ENCODE data around the gene FNDC3B.
"Not testable (repeated sequence)": the region's sequence is repeated elsewhere in the genome, so short reads cannot be mapped to it uniquely, and the experiment has no call there.

FNDC3B gene

DNA sequence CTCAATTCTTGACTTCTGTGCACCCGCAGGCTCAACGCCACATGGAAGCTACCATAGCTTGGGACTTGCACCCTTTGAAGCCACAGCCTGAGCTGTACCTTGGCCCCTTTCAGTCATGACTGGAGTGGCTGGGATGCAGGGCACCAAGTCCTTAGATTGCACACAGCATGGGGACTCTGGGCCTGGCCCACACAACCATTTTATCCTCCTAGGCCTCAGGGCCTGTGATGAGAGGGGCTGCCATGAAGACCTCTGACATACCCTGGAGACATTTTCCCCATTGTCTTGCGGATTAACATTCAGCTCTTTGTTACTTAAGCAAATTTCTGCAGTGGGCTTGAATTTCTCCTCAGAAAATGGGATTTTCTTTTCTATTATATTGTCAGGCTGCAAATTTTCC, 203.1 kb downstream of the FNDC3B start:
- H3K27ac ChIP-seq (ENCODE audit: low read depth, low read length, severe bottlenecking); H3K4me3 ChIP-seq (ENCODE audit: extremely low read depth, insufficient read depth, low read length, poor library complexity, severe bottlenecking); H3K4me1 ChIP-seq (ENCODE audit: control insufficient read depth, insufficient read depth, low read length, poor library complexity, severe bottlenecking): not testable (repeated sequence)
- peaks cover 72% of the 10 kb centered on the region for H3K36me3 ChIP-seq (ENCODE audit: control insufficient read depth, insufficient read depth, low read length)
- H3K9me3 ChIP-seq (ENCODE audit: control insufficient read depth, low read length): peaks cover 29% of the 10 kb centered on the region
- WGBS, 2 experiments (ENCODE audit: insufficient coverage in 2 of 2): 94 to 96% methylated on average over 2 of the region's 3 CpGs

DNA sequence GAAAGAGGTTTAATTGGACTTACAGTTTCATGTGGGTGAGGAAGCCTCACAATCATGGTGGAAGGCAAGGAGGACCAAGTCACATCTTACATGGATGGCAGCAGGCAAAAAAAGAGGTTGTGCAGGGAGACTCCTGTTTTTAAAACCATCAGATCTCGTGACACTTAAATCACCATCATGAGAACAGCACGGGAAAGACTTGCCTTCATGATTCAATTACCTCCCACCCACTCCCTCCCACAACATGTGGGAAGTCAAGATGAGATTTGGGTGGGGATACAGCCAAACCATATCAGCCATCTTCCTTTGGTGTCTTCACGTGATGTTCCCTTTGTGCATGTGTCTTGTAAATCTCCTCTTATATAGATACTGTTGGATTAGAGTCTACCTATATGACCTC, 204.0 kb downstream of the FNDC3B start:
- H3K4me3 ChIP-seq (ENCODE audit: extremely low read depth, insufficient read depth, low read length, poor library complexity, severe bottlenecking); H3K27ac ChIP-seq (ENCODE audit: low read depth, low read length, severe bottlenecking); H3K4me1 ChIP-seq (ENCODE audit: control insufficient read depth, insufficient read depth, low read length, poor library complexity, severe bottlenecking): not testable (repeated sequence)
- 100% methylated on average over 1 of the region's 3 CpGs; no CpG with 5 or more reads in 1 of the 2 experiments for WGBS, 2 experiments (ENCODE audit: insufficient coverage in 2 of 2)
- Histone ChIP-seq H3K36me3 (ENCODE audit: control insufficient read depth, insufficient read depth, low read length) (peaks cover 74% of the 10 kb centered on the region), H3K9me3 (ENCODE audit: control insufficient read depth, low read length) (peaks cover 29% of the 10 kb centered on the region)

DNA sequence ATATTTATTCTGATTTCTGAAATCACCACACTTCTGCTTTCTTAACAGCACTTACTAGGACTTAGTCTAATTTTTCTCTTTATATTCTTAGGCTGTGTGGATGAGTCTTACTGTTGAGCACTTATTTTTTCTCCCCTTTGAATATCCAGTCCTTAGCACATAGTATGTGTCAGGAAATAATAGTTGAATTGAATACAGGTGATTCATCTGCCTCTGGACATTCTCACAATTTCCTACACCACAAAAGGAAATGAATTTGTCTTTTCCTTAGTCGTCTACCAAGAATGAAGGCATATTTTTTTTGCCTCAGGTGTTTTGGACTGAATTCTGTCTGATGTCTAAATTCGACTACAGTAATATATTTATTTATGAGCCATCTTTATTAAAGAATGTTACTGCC, 204.6 kb downstream of the FNDC3B start:
- Histone ChIP-seq H3K36me3 (ENCODE audit: control insufficient read depth, insufficient read depth, low read length) (peaks cover 70% of the 10 kb centered on the region), H3K27ac (ENCODE audit: low read depth, low read length, severe bottlenecking) (no peak overlapping the region), H3K4me1 (ENCODE audit: control insufficient read depth, insufficient read depth, low read length, poor library complexity, severe bottlenecking) (peaks cover 3% of the 10 kb centered on the region), H3K4me3 (ENCODE audit: extremely low read depth, insufficient read depth, low read length, poor library complexity, severe bottlenecking) (no peak overlapping the region), H3K9me3 (ENCODE audit: control insufficient read depth, low read length) (peaks cover 29% of the 10 kb centered on the region)
- no CpG with 5 or more reads among the region's 2 CpGs for WGBS, 2 experiments (ENCODE audit: insufficient coverage in 2 of 2)

DNA sequence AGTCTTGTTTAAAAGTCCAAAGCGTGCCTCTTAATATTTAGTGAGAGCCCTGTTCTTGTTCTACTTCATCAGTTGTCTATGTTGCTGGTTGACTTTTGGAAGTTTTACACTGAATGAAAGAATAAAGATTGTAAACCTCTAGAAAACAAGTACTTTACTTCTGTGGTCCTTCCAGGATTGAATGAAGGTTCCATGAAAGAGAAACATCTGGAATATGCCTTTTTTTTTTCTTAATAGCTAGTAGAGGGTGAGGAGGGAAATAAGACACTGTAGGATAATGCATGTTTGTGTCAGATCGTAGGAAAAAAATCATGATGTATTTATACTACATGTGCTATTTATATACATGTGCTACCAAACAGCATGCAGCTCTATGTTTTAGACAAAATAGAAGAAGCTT, 205.9 kb downstream of the FNDC3B start:
- WGBS, 2 experiments (ENCODE audit: insufficient coverage in 2 of 2): no CpG with 5 or more reads among the region's 2 CpGs
- no peak overlapping the region for H3K27ac ChIP-seq (ENCODE audit: low read depth, low read length, severe bottlenecking)
- H3K4me1 ChIP-seq (ENCODE audit: control insufficient read depth, insufficient read depth, low read length, poor library complexity, severe bottlenecking): peaks cover 4% of the 10 kb centered on the region
- H3K9me3 ChIP-seq (ENCODE audit: control insufficient read depth, low read length): peaks cover 27% of the 10 kb centered on the region
- no peak overlapping the region for H3K4me3 ChIP-seq (ENCODE audit: extremely low read depth, insufficient read depth, low read length, poor library complexity, severe bottlenecking)
- peaks cover 59% of the 10 kb centered on the region for H3K36me3 ChIP-seq (ENCODE audit: control insufficient read depth, insufficient read depth, low read length)

DNA sequence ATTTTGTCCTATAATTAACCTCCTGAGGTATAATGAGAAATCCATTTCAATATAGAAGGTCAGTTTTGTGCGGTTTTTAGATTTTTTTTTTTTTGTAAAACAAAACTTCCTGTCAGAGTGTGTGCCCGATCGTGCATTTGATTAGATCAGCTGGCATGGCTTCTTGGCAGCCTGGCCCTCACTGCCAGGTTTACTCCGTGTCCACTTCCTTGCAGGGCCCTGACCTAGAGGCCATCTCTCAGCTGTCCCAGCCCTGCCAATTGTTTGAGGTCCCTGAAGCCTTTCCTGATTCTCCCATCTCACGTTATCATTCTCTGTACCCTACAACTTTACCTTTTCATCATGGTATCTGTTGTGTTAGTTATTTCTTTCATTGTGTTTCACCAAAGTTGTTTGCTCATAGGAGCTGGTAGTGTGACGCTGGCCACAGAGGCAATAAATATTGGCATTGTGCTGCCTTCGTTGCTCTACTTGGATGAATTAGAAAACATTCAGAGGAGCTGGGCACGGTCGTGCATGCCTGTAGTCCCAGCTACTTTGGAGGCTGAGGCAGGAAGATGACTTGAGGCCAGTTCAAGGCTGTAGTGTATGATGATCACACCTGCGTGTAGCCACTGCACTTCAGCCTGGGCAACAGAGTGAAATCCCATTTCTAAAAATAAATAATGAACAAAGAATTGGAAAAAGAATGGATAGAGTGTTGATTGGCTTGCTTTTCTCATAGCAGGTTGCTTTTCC, 206.9 kb downstream of the FNDC3B start:
- Histone ChIP-seq H3K36me3 (ENCODE audit: control insufficient read depth, insufficient read depth, low read length) (peaks cover 54% of the 10 kb centered on the region), H3K4me3 (ENCODE audit: extremely low read depth, insufficient read depth, low read length, poor library complexity, severe bottlenecking) (no peak overlapping the region), H3K4me1 (ENCODE audit: control insufficient read depth, insufficient read depth, low read length, poor library complexity, severe bottlenecking) (peaks cover 4% of the 10 kb centered on the region), H3K27ac (ENCODE audit: low read depth, low read length, severe bottlenecking) (no peak overlapping the region), H3K9me3 (ENCODE audit: control insufficient read depth, low read length) (peaks cover 17% of the 10 kb centered on the region)
- 91% methylated on average over 5 to 7 of the region's 10 CpGs for WGBS, 2 experiments (ENCODE audit: insufficient coverage in 2 of 2)

DNA sequence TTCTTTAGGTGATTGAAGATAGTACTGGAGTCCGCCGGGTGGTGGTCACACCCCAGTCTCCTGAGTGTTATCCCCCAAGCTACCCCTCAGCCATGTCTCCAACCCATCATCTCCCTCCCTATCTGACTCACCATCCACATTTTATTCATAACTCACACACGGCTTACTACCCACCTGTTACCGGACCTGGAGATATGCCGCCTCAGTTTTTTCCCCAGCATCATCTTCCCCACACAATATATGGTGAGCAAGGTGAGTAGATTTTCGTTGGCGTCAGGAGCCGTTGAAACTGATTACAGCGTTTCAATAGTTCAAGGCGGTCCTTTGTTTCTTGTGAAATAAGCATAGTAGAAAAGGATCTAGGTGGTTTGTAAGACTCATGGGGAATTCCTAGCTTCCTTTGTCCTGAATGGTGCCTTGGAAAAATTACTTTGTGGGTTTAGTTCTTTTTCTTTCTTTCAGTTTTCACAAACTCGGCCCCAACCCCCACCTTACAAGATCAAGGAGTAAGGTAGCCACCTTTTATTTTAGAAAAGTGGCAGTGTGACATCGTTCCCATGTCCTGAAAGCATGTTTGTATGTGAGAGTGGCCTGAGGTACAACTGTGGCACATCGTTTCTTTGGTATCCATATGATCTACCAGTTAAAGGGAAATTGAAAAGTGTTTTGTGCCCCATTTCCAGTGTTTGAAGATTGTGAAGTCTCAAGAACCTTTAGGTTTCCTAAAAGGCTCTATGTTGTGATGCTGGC, 208.3 kb downstream of the FNDC3B start:
- Histone ChIP-seq H3K4me3 (ENCODE audit: extremely low read depth, insufficient read depth, low read length, poor library complexity, severe bottlenecking) (no peak overlapping the region), H3K36me3 (ENCODE audit: control insufficient read depth, insufficient read depth, low read length) (peaks cover 52% of the 10 kb centered on the region), H3K27ac (ENCODE audit: low read depth, low read length, severe bottlenecking) (no peak overlapping the region), H3K9me3 (ENCODE audit: control insufficient read depth, low read length) (peaks cover 5% of the 10 kb centered on the region), H3K4me1 (ENCODE audit: control insufficient read depth, insufficient read depth, low read length, poor library complexity, severe bottlenecking) (peaks cover 4% of the 10 kb centered on the region)
- WGBS, 2 experiments (ENCODE audit: insufficient coverage in 2 of 2): 93 to 100% methylated on average over 2 to 7 of the region's 13 CpGs

DNA sequence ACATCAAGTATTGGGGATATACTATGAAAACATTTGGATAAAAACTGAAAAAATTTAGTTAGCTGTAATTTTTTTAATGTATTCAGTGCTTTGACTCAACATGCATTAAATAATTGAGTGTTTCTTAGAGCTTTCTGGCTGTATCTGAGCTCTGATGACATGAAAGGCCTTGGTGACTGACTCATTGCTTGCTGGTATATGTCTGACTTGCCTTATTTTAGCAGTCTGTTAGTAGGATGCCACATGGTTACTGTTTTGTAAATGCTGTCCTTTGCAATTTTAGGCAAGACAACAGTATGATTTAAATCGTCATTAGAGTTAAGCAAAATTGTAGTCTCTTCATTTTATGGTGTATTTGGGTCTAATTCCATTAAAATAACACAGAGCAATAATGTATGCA, 209.7 kb downstream of the FNDC3B start:
- WGBS, 2 experiments (ENCODE audit: insufficient coverage in 2 of 2): no CpG with 5 or more reads among the region's 1 CpG
- H3K4me3 ChIP-seq (ENCODE audit: extremely low read depth, insufficient read depth, low read length, poor library complexity, severe bottlenecking): no peak overlapping the region
- H3K36me3 ChIP-seq (ENCODE audit: control insufficient read depth, insufficient read depth, low read length): peaks cover 41% of the 10 kb centered on the region
- H3K4me1 ChIP-seq (ENCODE audit: control insufficient read depth, insufficient read depth, low read length, poor library complexity, severe bottlenecking): peaks cover 4% of the 10 kb centered on the region
- H3K9me3 ChIP-seq (ENCODE audit: control insufficient read depth, low read length): no peaks in the 10 kb centered on the region
- no peak overlapping the region for H3K27ac ChIP-seq (ENCODE audit: low read depth, low read length, severe bottlenecking)

DNA sequence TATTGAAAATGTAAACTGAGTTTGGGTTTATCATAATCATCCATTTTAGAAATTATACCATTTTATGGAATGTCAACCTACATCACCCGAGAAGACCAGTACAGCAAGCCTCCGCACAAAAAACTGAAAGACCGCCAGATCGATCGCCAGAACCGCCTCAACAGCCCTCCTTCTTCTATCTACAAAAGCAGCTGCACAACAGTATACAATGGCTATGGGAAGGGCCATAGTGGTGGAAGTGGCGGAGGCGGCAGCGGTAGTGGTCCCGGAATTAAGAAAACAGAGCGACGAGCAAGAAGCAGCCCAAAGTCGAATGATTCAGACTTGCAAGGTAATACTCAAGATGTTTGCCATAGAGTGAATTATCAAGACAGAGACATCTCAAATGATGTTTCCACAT, 211.8 kb downstream of the FNDC3B start:
- Histone ChIP-seq H3K4me1 (ENCODE audit: control insufficient read depth, insufficient read depth, low read length, poor library complexity, severe bottlenecking) (peaks cover 9% of the 10 kb centered on the region), H3K9me3 (ENCODE audit: control insufficient read depth, low read length) (no peaks in the 10 kb centered on the region), H3K4me3 (ENCODE audit: extremely low read depth, insufficient read depth, low read length, poor library complexity, severe bottlenecking) (no peak overlapping the region), H3K27ac (ENCODE audit: low read depth, low read length, severe bottlenecking) (no peak overlapping the region), H3K36me3 (ENCODE audit: control insufficient read depth, insufficient read depth, low read length) (peaks cover 46% of the 10 kb centered on the region)
- 96 to 100% methylated on average over 8 to 11 of the region's 13 CpGs for WGBS, 2 experiments (ENCODE audit: insufficient coverage in 2 of 2)

DNA sequence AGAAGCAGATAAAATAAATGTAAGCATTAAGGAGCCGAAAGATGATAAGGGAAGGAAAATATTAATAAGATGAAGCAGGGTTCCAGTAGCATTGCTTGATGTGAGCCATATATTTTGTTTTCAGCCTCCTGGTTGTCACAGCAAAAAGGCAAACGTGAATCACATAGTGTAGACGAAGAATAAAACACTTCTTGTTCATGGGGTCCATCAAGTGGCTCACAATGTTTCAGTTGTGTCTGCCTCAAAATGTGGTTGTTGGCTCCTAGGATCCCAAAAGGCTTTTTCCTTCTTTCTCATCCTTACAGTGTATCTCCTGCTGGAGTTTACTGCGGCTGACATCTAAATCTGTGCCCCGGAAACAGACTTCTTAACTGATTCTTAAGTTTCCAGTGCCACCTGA, 213.8 kb downstream of the FNDC3B start:
- H3K4me1 ChIP-seq (ENCODE audit: control insufficient read depth, insufficient read depth, low read length, poor library complexity, severe bottlenecking): peaks cover 13% of the 10 kb centered on the region
- 90 to 100% methylated on average over 3 of the region's 5 CpGs for WGBS, 2 experiments (ENCODE audit: insufficient coverage in 2 of 2)
- peaks cover 51% of the 10 kb centered on the region for H3K36me3 ChIP-seq (ENCODE audit: control insufficient read depth, insufficient read depth, low read length)
- no peaks in the 10 kb centered on the region for H3K9me3 ChIP-seq (ENCODE audit: control insufficient read depth, low read length)
- no peak overlapping the region for H3K4me3 ChIP-seq (ENCODE audit: extremely low read depth, insufficient read depth, low read length, poor library complexity, severe bottlenecking)
- H3K27ac ChIP-seq (ENCODE audit: low read depth, low read length, severe bottlenecking): no peak overlapping the region

DNA sequence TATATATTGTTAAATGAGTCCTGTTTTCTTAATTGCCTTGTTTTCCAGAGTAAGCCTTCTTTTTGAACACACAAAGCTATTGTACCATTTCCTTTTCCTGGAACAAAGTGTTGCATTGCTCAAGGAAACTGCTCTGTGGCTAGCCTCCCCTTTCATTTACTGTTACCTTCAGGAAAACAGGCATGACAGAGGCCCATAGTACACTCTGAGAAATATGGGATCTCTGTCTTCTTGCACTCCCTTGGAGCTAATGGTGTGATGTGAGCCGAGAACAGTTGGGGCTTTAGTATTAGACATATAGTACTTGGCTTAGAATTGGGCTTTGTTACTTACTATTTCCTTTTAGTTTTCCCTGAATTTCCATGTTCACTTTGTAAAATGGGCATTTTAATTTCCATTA, 215.2 kb downstream of the FNDC3B start:
- H3K4me1 ChIP-seq (ENCODE audit: control insufficient read depth, insufficient read depth, low read length, poor library complexity, severe bottlenecking): peaks cover 20% of the 10 kb centered on the region
- no peak overlapping the region for H3K27ac ChIP-seq (ENCODE audit: low read depth, low read length, severe bottlenecking)
- H3K4me3 ChIP-seq (ENCODE audit: extremely low read depth, insufficient read depth, low read length, poor library complexity, severe bottlenecking): no peak overlapping the region
- peaks cover 61% of the 10 kb centered on the region for H3K36me3 ChIP-seq (ENCODE audit: control insufficient read depth, insufficient read depth, low read length)
- no peaks in the 10 kb centered on the region for H3K9me3 ChIP-seq (ENCODE audit: control insufficient read depth, low read length)
- no CpG with 5 or more reads among the region's 1 CpG for WGBS, 2 experiments (ENCODE audit: insufficient coverage in 2 of 2)

DNA sequence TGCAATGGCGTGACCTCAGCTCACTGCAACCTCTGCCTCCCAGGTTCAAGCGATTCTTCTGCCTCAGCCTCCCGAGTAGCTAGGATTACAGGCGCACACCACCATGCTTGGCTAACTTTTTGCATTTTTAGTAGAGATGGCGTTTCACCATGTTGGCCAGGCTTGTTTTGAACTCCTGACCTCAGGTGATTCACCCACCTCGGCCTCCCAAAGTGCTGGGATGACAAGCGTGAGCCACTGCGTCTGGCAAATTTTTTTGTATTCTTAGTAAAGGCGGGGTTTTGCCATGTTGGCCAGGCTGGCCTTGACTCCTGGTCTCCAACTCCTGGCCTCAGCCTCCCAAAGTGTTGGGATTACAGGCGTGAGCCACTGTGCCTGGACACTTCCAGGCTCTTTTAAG, 215.9 kb downstream of the FNDC3B start:
- not testable (repeated sequence) for H3K27ac ChIP-seq (ENCODE audit: low read depth, low read length, severe bottlenecking)
- Histone ChIP-seq H3K36me3 (ENCODE audit: control insufficient read depth, insufficient read depth, low read length) (peaks cover 68% of the 10 kb centered on the region), H3K4me1 (ENCODE audit: control insufficient read depth, insufficient read depth, low read length, poor library complexity, severe bottlenecking) (peaks cover 20% of the 10 kb centered on the region)

More for the DNA sequence above, 215.9 kb downstream of the FNDC3B start:
- not testable (repeated sequence) for H3K9me3 ChIP-seq (ENCODE audit: control insufficient read depth, low read length); H3K4me3 ChIP-seq (ENCODE audit: extremely low read depth, insufficient read depth, low read length, poor library complexity, severe bottlenecking)
- WGBS, 2 experiments (ENCODE audit: insufficient coverage in 2 of 2): 82 to 87% methylated on average over 10 of the region's 10 CpGs
